ENCODE measurements around the gene PPOX.

The PPOX gene

GRCh38 chr1:161165742-161166668 lies at the start of gene PPOX:
Gene PPOX (plus strand): TSS chr1:161166426. CDS start chr1:161166848, 422 bp downstream.
- H3K36me3 ChIP-seq (ENCODE audit: insufficient read depth, low read depth, low read length) = peaks cover 56% of the 10 kb centered on the region
- no peaks in the 10 kb centered on the region for H3K27me3 ChIP-seq (ENCODE audit: insufficient read depth, low read length)
- H3K4me3 ChIP-seq (ENCODE audit: low read length) = peak within 1 kb of the TSS; percentile 91
- H3K9ac ChIP-seq (ENCODE audit: low read depth, low read length) = peak within 1 kb of the TSS; percentile 89
- H3K9me3 ChIP-seq (ENCODE audit: insufficient read depth, low read depth, low read length) = no peaks in the 10 kb centered on the region
- H3K27ac ChIP-seq (ENCODE audit: low read length) = no peak within 1 kb of the TSS
- no peaks in the 10 kb centered on the region for H3K4me1 ChIP-seq (ENCODE audit: insufficient read depth, low read length)

DNA sequence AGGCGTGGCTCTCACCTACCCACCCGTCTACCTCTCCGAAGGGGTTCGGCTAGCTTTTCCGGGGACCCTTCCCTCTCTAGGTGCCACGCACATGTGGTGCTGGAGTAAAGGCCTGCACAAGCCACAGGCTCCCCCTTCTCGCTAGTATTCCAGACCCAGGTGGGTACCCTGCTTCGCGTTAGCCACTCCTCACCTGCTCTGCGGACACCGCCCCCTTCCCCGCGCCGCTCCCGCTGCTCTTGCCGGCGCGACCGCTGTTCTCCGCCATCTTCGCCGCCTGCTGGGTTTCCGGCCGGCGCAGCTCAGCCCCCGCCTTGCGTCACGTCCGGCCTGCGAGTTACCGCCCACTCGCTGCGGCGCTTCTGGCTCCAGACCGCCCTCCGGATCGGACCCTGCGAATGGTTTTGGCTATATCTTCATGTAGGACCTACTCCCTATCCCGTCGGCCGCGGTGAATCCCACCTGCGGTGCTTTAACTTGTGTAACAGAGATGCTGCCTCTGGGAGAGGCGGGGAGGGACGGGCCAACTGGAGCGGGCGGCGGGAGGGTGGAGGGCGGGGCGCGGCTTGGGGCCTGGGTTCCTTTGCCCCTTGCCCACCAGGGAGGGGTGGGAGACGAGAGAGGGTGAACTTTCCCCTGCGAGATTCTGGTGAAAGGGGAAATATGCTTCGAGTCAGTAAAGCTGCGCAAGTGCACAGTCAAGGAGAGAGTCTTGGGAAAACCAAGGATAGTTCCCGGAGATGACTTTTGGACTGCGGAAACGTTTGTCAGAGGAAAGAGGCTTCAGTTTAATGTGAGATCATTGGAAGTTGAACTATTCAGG lies 48.3 kb upstream of the PPOX start, which contains the start of the genes NIT1 and PFDN2:
NIT1 (plus strand) TSS at position 347 of the 823 bp plus-strand sequence; CDS start at position 419, 72 bp downstream.
PFDN2 (minus strand) TSS at position 279 of the 823 bp plus-strand sequence; CDS start at position 268, 11 bp downstream.
- peaks cover 8% of the 10 kb centered on the region; the same call in 1 of the 2 replicates for H3K4me1 ChIP-seq (ENCODE audit: insufficient read depth, low read length)
- no peaks in the 10 kb centered on the region for H3K27me3 ChIP-seq (ENCODE audit: insufficient read depth, low read length)
- peak within 1 kb of the TSS; percentile 95 for H3K9ac ChIP-seq (ENCODE audit: low read depth, low read length)

GRCh38 chr1:161119092-161119903 lies 46.9 kb upstream of the PPOX start:
- no peaks in the 10 kb centered on the region for H3K27me3 ChIP-seq (ENCODE audit: insufficient read depth, low read length)
- peak overlapping the region; percentile 95; the same call in 1 of the 2 replicates for H3K9ac ChIP-seq (ENCODE audit: low read depth, low read length)
- no peak overlapping the region for H3K27ac ChIP-seq (ENCODE audit: low read length)
- H3K4me3 ChIP-seq (ENCODE audit: low read length) = peak overlapping the region; percentile 99
- H3K9me3 ChIP-seq (ENCODE audit: insufficient read depth, low read depth, low read length) = no peaks in the 10 kb centered on the region
- H3K36me3 ChIP-seq (ENCODE audit: insufficient read depth, low read depth, low read length) = peaks cover 51% of the 10 kb centered on the region
- peaks cover 8% of the 10 kb centered on the region; the same call in 1 of the 2 replicates for H3K4me1 ChIP-seq (ENCODE audit: insufficient read depth, low read length)

More for the DNA sequence above, 48.3 kb upstream of the PPOX start, which contains the start of the genes NIT1 and PFDN2:
- no peaks in the 10 kb centered on the region for H3K9me3 ChIP-seq (ENCODE audit: insufficient read depth, low read depth, low read length)
- H3K4me3 ChIP-seq (ENCODE audit: low read length) = peak within 1 kb of the TSS; percentile 99
- peaks cover 37% of the 10 kb centered on the region for H3K36me3 ChIP-seq (ENCODE audit: insufficient read depth, low read depth, low read length)
- H3K27ac ChIP-seq (ENCODE audit: low read length) = peak within 1 kb of the TSS; percentile 89

DNA sequence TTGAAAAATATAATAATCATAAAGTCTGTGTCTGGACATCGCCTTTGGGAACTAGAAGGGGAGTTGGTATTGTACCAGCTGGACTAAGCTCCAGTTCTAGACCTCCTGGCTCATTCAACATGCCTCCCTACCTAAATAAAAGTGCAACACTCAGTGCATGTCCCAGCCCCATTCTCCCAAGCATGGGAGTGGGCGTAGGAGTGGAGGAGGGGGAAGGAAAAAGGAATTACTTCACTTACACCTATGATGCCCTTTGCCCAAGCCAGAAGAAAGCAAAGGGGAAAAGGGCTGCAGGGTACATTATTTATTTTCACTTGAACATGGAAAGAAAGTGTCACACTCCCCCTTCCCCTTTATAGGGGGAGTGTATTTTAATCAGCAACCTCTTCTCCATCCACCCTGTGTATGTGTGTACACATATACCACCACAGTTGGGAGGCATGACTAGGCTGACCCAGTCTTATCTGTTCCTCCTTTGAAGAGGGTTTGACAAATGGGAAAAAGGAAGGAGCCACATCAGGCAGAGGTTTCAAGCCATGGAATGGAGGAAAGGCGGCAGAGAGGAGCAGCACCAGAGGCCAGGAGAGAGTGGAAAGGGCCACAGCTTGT lies 45.1 kb upstream of the PPOX start:
- H3K27ac ChIP-seq (ENCODE audit: low read length) = no peak overlapping the region
- no peak overlapping the region for H3K9ac ChIP-seq (ENCODE audit: low read depth, low read length)
- H3K36me3 ChIP-seq (ENCODE audit: insufficient read depth, low read depth, low read length) = peaks cover 64% of the 10 kb centered on the region
- no peaks in the 10 kb centered on the region for H3K27me3 ChIP-seq (ENCODE audit: insufficient read depth, low read length)
- H3K4me3 ChIP-seq (ENCODE audit: low read length) = no peak overlapping the region
- H3K4me1 ChIP-seq (ENCODE audit: insufficient read depth, low read length) = peaks cover 8% of the 10 kb centered on the region; the same call in 1 of the 2 replicates
- no peaks in the 10 kb centered on the region for H3K9me3 ChIP-seq (ENCODE audit: insufficient read depth, low read depth, low read length)

DNA sequence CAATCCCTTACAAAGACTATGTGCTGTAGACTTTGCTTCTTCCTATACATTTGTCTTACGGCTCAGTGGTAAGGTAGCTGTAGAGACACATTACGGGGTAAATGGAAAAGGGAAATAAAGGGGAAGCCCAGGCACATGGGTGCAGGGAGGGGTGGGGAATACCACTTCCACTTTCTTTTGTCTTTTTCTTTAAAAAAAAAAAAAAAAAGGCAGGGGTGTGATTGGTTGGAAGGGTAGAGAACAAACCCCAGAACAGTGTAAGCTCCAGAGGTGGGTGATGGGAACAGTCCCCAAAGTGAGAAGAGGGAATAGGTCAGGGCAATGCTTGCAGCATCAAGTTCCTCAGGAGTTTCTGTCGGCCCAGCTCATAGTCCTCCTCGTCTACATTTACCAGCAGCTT lies 44.4 kb upstream of the PPOX start:
- Histone ChIP-seq H3K36me3 (ENCODE audit: insufficient read depth, low read depth, low read length) (peaks cover 68% of the 10 kb centered on the region), H3K9ac (ENCODE audit: low read depth, low read length) (no peak overlapping the region)

GRCh38 chr1:161122967-161123366 lies 43.3 kb upstream of the PPOX start:
- Histone ChIP-seq H3K27ac (ENCODE audit: low read length) (no peak overlapping the region), H3K36me3 (ENCODE audit: insufficient read depth, low read depth, low read length) (peaks cover 79% of the 10 kb centered on the region)

More for the DNA sequence above, 44.4 kb upstream of the PPOX start:
- Histone ChIP-seq H3K4me3 (ENCODE audit: low read length) (no peak overlapping the region), H3K4me1 (ENCODE audit: insufficient read depth, low read length) (peaks cover 8% of the 10 kb centered on the region; the same call in 1 of the 2 replicates), H3K27me3 (ENCODE audit: insufficient read depth, low read length) (no peaks in the 10 kb centered on the region), H3K27ac (ENCODE audit: low read length) (no peak overlapping the region), H3K9me3 (ENCODE audit: insufficient read depth, low read depth, low read length) (no peaks in the 10 kb centered on the region)

DNA sequence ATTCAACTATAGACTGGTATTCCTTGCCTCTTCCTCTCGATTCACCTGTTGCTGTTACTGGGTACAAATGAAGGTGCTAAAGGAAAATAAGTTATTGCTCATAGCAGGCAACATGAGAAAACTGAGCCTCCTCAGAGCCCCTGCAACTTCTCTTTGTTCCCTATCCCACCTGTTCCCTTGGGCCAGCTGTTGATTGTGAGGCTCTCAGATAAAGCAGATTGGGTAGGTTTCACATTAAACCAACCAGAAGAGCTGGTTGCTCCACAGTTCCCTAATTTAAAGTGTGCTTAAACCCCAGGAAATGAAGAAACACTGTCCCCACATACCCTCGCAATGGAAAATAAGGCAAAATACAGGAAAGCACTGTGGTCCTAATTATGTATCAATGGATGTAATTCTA lies 38.6 kb upstream of the PPOX start:
- Histone ChIP-seq H3K27me3 (ENCODE audit: insufficient read depth, low read length) (no peaks in the 10 kb centered on the region), H3K4me3 (ENCODE audit: low read length) (no peak overlapping the region), H3K27ac (ENCODE audit: low read length) (no peak overlapping the region), H3K9ac (ENCODE audit: low read depth, low read length) (no peak overlapping the region), H3K4me1 (ENCODE audit: insufficient read depth, low read length) (peaks cover 13% of the 10 kb centered on the region; the same call in 1 of the 2 replicates), H3K9me3 (ENCODE audit: insufficient read depth, low read depth, low read length) (no peaks in the 10 kb centered on the region), H3K36me3 (ENCODE audit: insufficient read depth, low read depth, low read length) (peaks cover 74% of the 10 kb centered on the region)

More at GRCh38 chr1:161122967-161123366, 43.3 kb upstream of the PPOX start:
- Histone ChIP-seq H3K9me3 (ENCODE audit: insufficient read depth, low read depth, low read length) (no peaks in the 10 kb centered on the region), H3K4me3 (ENCODE audit: low read length) (no peak overlapping the region), H3K4me1 (ENCODE audit: insufficient read depth, low read length) (peaks cover 8% of the 10 kb centered on the region; the same call in 1 of the 2 replicates), H3K27me3 (ENCODE audit: insufficient read depth, low read length) (no peaks in the 10 kb centered on the region), H3K9ac (ENCODE audit: low read depth, low read length) (no peak overlapping the region)

DNA sequence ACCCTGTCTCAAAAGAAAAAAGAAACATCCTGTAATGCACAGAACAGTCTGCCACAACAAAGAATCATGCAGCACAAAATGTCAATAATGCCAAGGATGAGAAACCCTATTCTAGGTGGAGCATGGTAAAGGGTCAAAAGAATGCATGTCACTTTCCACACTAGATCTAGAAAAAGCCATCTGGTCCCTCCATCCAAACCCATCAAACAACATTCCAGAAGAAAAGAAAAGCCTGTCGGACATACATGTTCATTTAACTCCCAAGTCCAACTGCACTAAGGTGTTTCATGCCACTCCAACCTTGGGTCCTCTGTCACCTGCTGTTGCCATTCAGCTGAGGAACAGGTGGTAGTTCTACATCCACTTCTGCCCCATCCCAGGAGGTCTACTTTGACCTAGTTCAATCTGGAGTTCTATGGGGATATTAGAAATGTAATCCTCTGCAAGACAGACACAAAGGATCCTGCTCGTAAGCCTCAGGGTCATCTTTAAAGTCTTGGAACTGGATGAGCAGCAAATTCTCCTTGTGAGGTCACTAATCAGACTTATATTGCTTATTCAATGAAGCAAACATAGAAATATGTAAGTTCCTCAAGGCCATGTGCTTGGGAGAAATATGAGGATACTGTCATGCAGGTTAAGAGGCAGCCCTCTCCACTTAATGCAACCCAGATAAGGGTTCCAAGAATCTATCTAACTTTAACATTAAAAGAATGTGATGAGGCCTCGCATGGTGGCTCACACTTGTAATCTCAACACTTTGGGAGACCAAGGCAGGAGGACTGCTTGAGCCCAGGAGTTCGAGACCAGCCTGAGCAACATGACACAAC lies 37.4 kb upstream of the PPOX start:
- Histone ChIP-seq H3K36me3 (ENCODE audit: insufficient read depth, low read depth, low read length) (peaks cover 63% of the 10 kb centered on the region), H3K27me3 (ENCODE audit: insufficient read depth, low read length) (no peaks in the 10 kb centered on the region), H3K4me3 (ENCODE audit: low read length) (no peak overlapping the region), H3K27ac (ENCODE audit: low read length) (no peak overlapping the region), H3K9ac (ENCODE audit: low read depth, low read length) (no peak overlapping the region), H3K9me3 (ENCODE audit: insufficient read depth, low read depth, low read length) (no peaks in the 10 kb centered on the region), H3K4me1 (ENCODE audit: insufficient read depth, low read length) (peaks cover 13% of the 10 kb centered on the region; the same call in 1 of the 2 replicates)

GRCh38 chr1:161130266-161130665 lies 36.0 kb upstream of the PPOX start:
- Histone ChIP-seq H3K9ac (ENCODE audit: low read depth, low read length) (peak overlapping the region; percentile 94; the same call in 1 of the 2 replicates), H3K9me3 (ENCODE audit: insufficient read depth, low read depth, low read length) (no peaks in the 10 kb centered on the region), H3K36me3 (ENCODE audit: insufficient read depth, low read depth, low read length) (peaks cover 49% of the 10 kb centered on the region), H3K4me1 (ENCODE audit: insufficient read depth, low read length) (peaks cover 13% of the 10 kb centered on the region; the same call in 1 of the 2 replicates), H3K27ac (ENCODE audit: low read length) (no peak overlapping the region), H3K4me3 (ENCODE audit: low read length) (peak overlapping the region; percentile 92), H3K27me3 (ENCODE audit: insufficient read depth, low read length) (no peaks in the 10 kb centered on the region)
